CD4-positive, alpha-beta T cell treated with Interleukin-10 for 1 hour (primary cell): ENCODE data around the gene NOD2.

Source experiments
- DNase-seq: peaks from one replicate; pipeline ENCODE4 v3.0.0-alpha.2; 2020

NOD2 gene

DNA sequence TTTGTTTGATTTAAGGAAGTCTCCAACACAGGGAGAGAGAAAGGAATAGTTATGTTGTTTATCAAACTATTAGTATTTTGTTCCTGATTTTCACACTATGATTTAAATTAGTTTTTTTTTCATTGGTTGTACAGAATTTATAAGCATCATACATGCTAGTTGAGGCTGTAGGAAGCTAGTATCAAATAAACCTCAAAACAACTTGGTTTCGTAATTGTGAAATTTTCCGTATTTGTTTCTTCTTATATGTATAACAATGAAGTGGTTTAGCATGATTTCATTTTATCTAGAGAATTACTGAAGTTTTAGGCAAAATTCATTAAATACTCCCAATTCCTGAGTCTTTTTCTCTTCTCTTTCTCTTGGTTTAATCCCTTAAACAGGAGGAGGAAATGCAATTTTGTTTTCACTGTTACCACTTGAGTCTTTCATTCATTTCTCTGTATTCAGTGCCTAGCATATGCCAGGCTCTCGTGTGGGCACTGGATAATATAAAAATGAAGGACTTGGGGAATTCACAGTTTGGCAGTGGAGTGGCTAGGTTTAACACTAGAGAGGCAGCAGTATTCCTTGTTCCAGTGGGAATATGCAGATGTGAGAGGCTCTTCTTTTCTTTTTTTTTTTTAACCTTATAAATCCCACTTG is 50.3 kb downstream of the NOD2 start:
- no peak for DNase-seq

DNA sequence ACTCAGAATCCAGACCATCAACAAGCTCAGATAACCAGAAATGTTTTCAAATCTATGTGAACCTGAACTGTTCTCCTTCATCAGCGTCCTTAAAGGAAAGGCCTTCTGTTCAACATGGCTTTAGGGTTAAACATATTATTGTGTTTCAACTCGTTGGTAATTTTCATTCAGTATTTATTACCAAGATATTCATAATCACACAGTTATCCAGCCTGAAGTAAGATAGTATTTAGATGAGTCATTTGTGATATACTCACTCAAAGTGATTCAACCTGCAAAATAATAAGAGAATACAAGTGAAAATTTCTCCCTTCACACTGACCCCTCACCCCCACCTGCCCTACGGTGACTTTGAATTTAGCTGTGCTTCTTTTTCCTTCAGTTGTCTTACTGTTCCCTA is 51.5 kb downstream of the NOD2 start:
- DNase-seq: no peak

DNA sequence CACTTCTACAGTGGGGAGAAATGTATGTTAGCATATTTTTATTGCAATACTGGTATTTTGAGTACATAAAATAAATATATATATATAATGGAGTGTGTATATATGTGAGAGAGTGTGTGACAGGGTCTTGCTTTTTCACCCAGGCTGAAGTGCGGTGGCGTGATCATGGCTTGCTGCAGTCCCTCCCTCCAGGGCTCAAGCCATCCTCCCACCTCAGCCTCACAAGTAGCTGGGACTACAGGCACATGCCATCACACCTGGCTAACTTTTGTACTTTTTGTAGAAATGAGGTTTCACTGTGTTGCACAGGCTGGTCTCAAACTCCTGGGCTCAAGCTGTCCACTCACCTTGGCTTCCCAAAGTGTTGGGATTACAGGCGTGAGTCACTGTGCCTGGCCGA is 52.5 kb downstream of the NOD2 start:
- DNase-seq: no peak

DNA sequence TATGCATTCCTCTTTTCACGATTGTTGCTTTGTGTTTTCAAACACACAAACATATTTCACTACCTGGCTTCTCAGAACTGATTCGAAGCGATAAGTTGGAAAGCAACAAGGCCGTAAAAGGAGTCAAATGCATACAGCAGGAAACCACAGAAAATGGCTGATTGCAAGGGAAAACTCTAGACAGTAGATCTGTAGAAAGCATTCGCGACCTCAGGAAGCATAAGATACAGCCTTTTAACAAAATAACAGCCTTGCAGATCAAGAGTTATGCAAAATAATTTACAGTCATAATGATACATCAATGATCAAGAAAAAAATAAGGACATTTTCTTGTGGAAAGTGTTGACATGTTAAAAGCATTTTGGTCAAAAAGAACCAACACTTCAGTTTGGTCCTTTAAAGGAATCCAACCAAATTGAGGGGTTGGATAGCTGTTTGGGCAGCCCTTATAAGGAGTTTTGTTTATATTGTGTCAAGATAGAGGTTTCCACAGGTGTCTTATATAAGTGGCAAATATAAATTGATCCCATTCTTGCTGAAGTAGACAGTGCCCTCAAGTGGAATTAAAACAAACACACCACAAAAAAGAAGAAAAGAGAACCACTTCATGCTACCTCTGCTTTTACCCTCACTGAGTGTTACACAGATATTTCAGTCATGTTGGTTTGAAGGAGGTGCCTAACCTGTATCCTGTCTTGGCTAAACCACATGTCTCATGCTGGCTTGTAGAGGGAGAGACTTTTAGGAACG is 54.0 kb downstream of the NOD2 start:
- DNase-seq: peak; percentile 77

DNA sequence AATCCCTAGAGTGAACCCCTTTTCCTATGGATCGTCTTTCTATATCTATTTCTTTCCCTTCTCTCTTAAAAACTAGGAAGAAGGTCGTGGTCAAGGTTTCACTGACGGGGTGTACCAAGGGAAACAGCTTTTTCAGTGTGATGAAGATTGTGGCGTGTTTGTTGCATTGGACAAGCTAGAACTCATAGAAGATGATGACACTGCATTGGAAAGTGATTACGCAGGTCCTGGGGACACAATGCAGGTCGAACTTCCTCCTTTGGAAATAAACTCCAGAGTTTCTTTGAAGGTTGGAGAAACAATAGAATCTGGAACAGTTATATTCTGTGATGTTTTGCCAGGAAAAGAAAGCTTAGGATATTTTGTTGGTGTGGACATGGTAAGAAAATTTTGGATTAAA is 58.1 kb downstream of the NOD2 start:
- DNase-seq: no peak

DNA sequence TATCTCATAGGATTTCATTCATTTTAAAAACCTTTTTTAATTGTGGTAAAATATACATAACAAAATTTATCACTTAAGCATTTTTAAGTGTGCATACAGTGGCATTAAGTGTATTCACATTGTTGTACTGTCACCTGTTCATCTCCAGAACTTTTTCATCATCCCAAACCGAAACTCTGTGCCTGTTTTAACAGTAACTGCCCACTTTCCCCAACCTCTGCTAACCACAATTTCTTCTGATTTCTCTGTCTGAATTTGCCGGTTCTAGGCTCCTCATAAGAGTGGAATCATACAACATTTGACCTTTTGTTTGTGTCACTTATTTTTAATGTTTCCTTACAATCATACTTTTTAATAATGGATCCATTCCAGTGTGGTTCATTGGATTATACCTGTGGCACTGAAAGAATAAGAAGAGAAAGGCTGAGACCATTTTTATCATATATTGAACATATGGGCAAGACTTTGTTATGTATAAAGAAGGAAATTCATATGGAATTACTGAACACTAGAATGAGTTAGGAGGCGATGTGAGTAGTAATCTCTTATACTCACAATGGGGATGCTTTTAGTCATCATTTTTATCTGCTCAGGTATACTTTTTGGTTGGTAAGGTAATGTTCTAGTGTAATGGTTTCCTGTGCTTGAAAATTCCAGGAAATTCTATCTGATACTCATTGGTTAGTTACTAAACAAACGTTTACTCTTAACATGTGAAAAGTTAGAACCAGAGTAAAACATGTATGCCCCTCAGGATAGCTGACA is 59.2 kb downstream of the NOD2 start:
- DNase-seq: no peak

DNA sequence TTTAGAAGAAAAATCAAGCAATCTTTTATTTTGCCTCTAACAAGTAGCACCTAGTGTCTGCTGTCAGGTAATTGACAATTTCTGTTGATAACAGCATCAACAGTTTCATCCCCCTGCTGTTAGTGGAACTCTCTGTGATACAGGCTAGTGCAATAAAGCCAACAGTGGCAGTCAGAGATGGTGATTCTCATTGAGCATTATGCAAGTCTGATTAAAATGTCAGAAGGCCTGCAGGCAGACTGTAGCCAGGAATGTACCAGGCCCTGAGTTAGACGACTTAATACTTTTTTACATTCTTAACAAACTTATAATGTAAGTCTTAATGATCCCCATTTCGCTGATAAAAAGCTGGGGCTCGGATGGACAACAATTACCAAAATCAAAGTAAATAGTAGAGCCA is 63.1 kb downstream of the NOD2 start:
- DNase-seq: no peak

DNA sequence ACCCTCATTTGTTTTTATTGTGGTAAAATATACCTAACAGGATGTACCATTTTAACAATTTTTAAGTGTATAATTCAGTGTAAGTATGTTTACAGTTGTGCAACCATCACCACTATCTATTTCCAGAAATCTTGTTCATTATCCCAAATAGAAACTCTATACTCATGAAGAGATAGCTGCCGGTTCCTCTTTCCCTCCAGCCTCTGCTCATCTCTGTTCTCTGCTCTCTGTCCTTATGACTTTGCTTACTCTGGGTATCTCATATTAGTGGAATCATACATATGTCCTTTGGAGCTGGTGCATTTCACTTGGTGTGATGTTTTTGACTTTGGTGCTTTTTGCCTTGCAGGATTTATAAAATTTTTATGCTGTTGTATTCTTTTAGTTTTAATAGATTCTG is 67.9 kb downstream of the NOD2 start:
- no peak for DNase-seq

DNA sequence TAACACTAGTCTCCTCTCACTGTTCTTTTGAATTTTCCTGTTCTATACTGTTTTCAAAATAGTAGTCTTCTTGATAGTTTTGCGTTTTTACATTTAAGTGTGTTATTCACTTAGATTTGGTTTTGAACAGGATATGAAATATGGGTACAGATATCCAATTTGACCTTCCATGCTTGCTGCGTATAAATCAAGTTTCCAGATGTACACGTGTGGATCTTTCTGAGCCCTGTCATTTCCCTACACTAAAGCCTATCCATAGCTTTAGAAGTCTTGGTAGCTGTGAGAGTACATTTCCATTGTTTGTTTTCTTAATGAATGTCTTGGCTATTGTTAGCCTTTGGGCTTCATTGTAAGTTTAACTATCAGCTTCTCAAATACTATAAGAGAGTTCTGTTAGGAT is 68.8 kb downstream of the NOD2 start:
- DNase-seq: no peak

DNA sequence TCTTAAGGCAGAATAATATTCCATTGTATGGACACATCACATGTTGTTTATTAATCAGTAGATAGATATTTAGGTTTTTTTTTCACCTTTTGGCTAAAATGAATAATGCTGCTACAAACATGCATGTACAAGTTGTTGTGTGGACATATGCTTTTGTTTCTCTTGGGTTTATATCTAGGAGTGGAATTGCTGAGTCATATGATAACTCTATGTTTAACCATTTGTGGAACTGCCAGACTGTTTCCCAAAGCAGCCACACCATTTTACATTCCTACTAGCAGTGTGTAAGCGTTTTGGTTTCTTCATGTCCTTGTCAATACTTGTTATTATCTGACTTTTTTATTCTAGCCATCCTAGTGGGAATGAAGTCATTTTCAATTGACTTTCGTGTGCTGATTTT is 69.8 kb downstream of the NOD2 start:
- DNase-seq: no peak

DNA sequence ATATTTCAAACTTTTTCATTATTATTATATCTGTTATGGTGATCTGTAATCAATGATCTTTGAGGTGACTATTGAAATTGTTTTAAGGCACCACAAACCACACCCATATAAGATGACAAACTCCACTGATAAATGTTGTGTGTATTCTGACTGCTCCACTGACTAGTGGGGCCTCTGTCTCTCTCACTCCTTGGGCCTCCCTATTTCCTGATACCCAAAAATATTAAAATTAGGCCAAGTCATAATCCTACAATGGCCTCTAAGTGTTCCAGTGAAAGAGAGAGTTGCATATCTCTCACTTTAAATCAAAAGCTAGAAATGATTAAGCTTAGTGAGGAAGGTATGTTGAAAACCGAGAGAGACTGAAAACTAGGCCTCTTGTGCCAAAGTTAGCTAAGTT is 71.9 kb downstream of the NOD2 start:
- DNase-seq: no peak

DNA sequence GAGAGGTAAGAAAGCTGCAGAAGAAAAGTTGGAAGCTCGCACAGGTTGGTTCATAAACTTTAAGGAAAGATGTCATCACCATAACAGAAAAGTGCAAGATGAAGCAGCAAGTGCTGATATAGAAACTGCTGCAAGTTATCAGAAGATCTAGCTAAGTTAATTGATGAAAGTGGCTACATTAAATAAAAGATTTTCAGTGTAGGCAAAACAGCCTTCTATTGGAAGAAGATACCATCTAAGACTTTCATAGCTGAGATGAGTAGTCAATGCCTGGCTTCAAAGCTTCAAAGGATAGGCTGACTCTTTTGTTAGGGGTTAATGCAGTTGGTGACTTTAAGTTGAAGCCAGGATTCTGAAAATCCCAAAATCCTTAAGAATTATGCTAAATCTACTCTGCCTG is 72.5 kb downstream of the NOD2 start:
- DNase-seq: no peak

DNA sequence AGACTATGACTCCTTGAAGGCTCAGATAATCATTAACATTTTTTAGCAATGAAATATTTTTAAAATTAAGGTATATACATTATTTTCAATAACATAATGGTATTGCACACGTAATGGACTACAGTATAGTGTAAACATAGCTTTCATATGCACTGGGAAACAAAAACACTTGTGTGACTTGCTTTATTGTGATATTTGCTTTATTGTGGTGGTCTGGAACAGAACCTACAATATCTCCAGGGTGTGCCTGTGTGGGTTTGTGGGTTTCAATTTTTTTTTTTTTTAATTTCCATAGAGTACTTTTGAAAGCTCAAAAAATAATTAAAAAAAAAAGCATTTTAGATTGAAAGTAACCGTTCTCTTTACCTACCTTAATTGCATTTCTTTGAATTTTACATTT is 73.8 kb downstream of the NOD2 start:
- DNase-seq: peak; percentile 22

DNA sequence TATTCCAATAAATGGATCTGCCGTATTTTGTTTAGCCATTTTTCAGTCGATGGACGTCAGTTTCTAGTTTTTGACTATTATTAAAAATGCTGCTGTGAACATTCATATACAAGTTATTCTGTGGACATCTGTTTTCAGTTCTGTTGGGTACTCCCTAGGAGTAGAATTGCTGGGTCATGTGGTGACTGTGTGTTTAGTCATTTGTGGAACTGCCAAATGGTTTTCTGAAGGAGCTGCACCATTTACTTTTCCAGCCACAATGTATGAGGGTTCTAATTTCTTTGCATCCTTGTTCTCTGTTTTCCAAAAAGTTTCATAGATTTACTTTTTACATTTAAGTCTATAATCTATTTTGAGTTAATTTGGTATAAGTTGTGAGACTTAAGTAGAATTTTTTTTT is 78.0 kb downstream of the NOD2 start:
- no peak for DNase-seq

DNA sequence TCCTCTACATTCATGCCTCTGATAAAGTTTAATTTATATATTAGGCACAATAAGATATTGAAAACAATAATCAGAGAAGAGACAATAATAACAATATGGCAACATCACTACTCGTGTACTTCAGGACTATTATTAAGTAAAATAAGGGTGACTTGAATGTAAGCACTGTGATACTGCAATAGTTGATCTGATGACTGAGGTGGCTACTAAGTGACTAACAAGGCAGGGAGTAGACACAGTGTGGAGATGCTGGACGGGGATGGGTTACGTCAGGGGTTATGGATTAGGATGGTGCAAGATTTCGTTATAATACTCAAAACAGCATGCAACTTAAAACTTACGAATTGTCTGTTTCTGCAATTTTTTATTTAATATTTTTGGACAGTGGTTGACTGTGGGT is 81.0 kb downstream of the NOD2 start:
- no peak for DNase-seq

DNA sequence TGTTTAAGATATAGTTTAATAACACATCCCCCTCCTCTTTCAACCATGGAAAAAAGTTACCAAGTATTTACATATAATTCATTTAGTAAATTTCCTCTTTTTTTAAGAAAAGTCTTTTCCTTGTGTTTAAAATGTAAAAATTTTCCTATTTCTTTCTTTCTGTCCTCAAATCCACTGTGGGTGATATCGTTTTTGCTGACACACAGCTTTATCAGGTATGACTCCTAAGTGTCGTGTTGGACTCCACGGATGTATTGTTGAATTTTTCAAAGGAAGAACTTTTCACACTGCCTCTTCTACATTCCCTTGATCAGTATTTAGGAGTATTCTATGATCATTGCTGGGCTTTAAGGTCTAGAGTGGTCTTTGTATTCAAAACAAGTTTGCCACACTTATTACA is 81.6 kb downstream of the NOD2 start:
- no peak for DNase-seq

DNA sequence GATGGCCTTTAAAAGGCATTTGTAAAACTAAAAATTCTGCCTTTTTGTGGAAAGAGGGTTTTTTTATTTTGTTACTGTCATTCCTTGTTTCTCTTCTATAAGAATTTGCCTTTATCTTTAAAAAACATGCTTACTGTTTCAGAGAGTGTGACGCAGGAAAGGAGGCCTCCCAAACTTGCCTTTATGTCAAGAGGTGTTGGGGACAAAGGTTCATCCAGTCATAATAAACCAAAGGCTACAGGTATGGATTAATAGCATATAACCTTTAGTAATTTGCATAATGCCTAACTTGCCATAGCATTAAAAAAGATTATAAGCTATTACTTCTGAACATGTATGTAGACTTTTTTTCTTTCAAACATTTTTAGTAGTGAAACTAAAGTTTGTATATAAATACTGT is 82.6 kb downstream of the NOD2 start:
- DNase-seq: no peak

DNA sequence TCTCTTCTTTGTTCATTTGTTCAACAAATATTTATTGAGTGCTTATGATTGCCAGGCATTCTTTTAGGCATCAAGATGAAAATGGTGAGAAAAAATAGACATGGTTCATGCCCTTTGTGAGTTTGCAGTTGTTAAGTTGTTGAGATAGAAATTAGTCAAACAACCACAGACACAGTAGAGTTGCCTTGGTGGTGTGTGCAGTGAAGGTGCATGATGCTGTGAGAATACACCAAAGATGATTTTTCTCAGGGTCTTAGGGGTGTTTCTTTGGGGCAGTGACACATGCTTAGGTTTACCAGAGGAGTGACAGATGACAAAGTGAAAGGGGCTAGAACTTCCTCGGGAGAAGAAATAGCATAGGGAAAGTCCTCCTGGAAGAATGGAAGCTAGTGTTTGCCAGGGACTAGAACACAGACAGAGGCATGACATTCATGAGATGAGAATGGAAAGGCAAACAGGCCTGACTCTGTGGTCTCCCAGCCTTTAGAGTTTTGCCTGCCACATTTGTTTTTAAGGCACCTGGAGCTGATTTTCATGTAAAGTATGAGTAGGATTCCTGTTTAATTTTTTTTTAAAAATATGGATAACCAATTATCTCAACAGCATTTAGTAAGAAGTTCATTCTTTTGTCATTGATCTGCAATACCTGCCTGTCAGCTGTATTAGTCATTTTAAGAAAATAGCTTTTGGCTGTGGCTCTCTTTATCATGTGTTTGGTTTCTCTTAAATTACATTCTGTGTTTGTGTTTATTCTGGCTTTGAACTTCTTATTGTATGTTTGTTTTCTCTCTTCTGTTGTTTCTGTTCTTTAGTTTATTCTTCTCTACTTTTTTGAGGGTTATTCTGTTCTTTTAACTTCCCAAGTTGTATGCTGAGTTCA is 85.1 kb downstream of the NOD2 start:
- no peak for DNase-seq

DNA sequence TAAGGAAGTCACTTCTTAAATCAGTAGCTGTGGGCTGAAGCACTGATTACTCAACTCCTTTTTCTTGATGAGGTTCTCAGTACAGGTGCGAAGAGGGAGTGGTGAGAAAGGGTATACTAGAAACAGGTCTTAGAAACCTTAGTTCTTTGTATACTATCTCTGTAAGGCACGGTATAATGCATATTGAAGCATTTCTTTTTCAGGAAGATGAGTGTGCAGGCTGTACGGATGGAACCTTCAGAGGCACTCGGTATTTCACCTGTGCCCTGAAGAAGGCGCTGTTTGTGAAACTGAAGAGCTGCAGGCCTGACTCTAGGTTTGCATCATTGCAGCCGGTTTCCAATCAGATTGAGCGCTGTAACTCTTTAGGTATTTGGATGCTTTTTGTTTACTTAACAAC is 87.6 kb downstream of the NOD2 start:
- DNase-seq: peak; percentile 39

DNA sequence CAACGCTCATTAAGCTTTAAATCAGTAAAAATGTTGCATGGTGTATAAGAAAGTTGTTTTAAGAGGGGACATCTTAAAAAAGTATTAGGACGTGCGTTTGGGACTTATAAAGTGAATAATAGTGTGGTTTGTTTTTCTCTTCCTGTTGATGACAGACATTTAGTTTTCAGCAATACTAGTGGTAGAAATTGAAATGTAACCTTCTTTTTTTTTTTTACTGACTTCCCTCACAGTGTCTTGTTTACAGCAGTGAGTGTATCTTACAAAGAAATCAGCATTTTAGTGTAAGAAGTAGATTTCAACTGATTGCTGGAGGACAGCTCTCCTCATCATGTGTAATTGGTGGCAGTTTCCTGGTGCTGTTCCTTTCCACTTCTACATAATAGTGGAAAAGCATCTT is 88.1 kb downstream of the NOD2 start:
- DNase-seq: no peak
